Choroid plexus epithelial cell (primary cell): ENCODE measurements around the gene KIAA1958.

Source experiments
- DNase-seq: peaks from one replicate; pipeline ENCODE4 v3.0.0-alpha.2; 2010; ENCODE audit warnings: low read depth
- H3K4me3 ChIP-seq: 2 replicates; pipeline ENCODE4 v1.5.1; 2011; ENCODE audit warnings: low read depth, mild to moderate bottlenecking, control low read depth, low read length, moderate library complexity
- TF ChIP-seq, protein P1 (sequence below): conservative IDR thresholded peaks from 2 replicates; pipeline ENCODE4 v1.5.1; 2011; ENCODE audit warnings: low read depth, mild to moderate bottlenecking, control low read depth, inconsistent platforms, low read length, moderate library complexity

The KIAA1958 gene

DNA sequence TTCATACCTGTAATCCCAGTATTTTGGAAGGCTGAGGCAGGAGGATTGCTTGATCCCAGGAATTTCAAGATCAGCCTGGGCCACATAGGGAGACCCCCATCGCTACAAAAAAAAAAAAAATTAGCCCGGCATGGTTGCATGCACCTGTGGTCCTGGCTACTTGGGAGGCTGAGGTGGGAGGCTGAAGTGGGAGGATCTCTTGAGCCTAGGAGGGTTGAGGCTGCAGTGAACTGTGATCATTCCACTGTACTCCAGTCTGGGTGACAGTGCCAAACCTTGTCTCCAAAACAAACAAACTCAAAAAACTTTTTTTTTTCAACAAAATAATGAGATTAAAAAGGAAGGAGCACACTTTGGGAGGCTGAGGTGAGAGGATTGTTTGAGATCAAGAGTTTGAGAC is 14.2 kb downstream of the KIAA1958 start:
- DNase-seq: no peak
- no peak overlapping the region for H3K4me3 ChIP-seq
- TF ChIP-seq, protein P1, sequence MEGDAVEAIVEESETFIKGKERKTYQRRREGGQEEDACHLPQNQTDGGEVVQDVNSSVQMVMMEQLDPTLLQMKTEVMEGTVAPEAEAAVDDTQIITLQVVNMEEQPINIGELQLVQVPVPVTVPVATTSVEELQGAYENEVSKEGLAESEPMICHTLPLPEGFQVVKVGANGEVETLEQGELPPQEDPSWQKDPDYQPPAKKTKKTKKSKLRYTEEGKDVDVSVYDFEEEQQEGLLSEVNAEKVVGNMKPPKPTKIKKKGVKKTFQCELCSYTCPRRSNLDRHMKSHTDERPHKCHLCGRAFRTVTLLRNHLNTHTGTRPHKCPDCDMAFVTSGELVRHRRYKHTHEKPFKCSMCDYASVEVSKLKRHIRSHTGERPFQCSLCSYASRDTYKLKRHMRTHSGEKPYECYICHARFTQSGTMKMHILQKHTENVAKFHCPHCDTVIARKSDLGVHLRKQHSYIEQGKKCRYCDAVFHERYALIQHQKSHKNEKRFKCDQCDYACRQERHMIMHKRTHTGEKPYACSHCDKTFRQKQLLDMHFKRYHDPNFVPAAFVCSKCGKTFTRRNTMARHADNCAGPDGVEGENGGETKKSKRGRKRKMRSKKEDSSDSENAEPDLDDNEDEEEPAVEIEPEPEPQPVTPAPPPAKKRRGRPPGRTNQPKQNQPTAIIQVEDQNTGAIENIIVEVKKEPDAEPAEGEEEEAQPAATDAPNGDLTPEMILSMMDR: no peak

DNA sequence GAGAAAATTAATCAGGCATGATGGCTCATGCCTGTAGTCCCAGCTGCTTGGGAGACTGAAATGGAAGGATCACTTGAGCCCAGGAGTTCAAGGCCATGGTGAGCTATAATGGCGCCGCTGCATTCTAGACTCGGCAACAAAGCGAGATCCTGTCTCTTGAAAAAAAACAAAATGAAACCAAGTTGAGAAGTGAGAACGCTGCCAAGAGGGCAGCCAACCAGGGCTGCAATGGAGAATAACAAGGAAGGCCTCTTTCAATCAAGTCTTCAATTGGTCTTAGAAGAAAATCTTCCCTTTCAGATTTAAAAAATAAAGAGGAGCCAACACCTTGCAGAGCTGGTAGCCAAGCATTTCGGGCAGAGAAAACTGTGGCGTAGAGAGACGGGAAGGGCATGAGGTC is 14.7 kb downstream of the KIAA1958 start:
- no peak for DNase-seq
- no peak overlapping the region for H3K4me3 ChIP-seq
- TF ChIP-seq, protein P1: no peak

DNA sequence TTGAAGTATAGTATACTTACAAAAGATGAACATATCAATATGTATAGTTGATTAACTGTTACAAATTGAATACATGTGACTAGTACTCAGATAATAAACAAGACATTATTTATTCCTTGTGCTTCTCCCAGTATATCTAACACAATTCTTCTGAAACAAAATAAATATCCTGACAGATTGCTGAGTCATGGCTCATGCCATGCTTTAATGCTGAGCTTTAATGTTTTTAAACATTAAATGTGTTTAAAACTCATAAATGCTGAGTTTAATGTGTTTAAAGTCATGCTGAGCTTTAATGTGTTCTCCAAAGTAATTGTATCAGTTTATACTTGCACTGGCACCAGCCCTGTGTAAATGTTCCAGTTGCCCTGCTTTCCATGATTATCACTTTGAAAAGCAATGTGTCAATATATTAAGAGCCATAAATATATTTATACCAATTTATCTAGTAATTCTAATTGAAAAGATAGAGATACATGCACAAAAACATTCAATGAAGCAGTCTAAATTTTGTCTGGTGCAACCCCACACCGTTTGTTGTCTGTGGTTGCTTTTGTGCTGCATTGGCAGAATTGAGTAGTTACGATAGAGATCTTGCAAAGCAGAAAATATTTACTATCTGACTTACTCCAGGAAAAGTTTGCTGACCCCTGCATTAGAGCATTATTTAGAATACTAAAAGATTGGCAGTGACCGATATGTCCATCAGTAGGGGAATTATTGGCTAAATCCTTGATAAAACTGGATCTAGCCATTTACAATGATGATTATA is 15.7 kb downstream of the KIAA1958 start:
- TF ChIP-seq, protein P1: no peak
- H3K4me3 ChIP-seq: no peak overlapping the region
- no peak for DNase-seq

- TF ChIP-seq, protein P1: no peak
- no peak for DNase-seq
- no peak overlapping the region for H3K4me3 ChIP-seq
Observed at GRCh38 chr9:112503170-112503569, 16.5 kb downstream of the KIAA1958 start.

DNA sequence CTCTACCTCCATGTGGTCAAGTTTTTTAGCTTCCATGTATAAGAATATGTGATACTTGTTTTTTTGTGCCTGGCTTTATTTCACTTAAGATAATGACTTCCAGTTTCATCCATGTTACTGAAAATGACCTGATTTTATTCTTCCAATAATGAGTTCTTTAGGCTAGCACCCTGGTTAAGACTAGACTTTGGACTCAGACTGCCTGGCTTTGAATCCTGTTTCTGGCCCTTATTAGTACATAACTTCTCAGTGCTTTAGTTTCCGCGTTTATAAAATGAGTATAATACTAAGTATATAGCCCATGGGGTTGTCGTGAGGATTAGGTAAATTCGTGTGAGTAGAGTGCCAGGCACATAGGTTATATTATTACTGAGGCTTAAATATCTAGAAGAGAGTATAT is 18.5 kb downstream of the KIAA1958 start:
- no peak overlapping the region for H3K4me3 ChIP-seq
- TF ChIP-seq, protein P1: no peak
- DNase-seq: no peak

- TF ChIP-seq, protein P1: no peak
- no peak for DNase-seq
- no peak overlapping the region for H3K4me3 ChIP-seq
Observed at GRCh38 chr9:112505607-112506006, 19.0 kb downstream of the KIAA1958 start.

DNA sequence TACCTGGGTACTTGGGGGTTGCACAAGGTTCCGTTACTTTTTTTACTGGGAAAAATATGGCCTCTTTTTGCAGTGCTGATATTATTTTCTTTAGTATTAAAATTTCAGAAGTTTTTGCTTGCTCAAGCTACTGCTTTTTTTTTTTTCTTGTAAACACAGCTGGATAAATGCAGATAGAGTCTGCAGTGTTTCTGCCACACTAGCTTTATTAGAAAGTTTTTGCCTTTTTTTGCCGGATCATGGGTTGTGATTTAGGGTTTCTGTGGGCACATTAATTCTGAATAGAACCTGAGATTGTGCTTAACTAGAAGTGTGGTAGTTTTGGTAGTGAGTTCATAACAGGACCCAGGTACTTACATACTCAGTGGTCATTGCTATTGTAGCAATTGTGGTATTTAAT is 19.9 kb downstream of the KIAA1958 start:
- DNase-seq: no peak
- TF ChIP-seq, protein P1: no peak
- H3K4me3 ChIP-seq: no peak overlapping the region
